HL-60 (cell line): Measurements from ENCODE around the gene TBL1XR1.

Experiments used
- DNase-seq, 2 experiments: peaks; one replicate each; pipeline ENCODE4 v3.0.0-alpha.2; 2010 to 2020; ENCODE audit warnings: low read depth in 1 of 2, low spot score in 1 of 2
- H3K27ac ChIP-seq: fragments of 250-450 bp; sonication (Bioruptor Pico); replicated peaks from 2 replicates; pipeline ENCODE4 v1.5.1; 2020; ENCODE audit warnings: mild to moderate bottlenecking, moderate library complexity
- H3K27me3 ChIP-seq: fragments of 250-450 bp; sonication (Bioruptor Pico); 2 replicates; pipeline ENCODE4 v1.5.1; 2021; ENCODE audit warnings: mild to moderate bottlenecking, moderate library complexity; ENCODE audit not compliant: insufficient read depth, poor library complexity, severe bottlenecking
- H3K4me3 ChIP-seq: replicated peaks from 2 replicates; pipeline ENCODE4 v1.5.1; 2011; ENCODE audit warnings: mild to moderate bottlenecking, control low read depth, low read length; ENCODE audit not compliant: insufficient read depth
- GABPA ChIP-seq: IDR thresholded peaks from 2 replicates; pipeline ENCODE4 v1.6.1; 2012; ENCODE audit warnings: low read depth
- POLR2AphosphoS5 ChIP-seq: IDR thresholded peaks from 2 replicates; pipeline ENCODE4 v1.6.1; 2012; ENCODE audit warnings: low read depth
- SPI1 ChIP-seq: IDR thresholded peaks from 2 replicates; pipeline ENCODE4 v1.6.1; 2012; ENCODE audit warnings: low read depth, mild to moderate bottlenecking, borderline replicate concordance
- TF ChIP-seq, protein P1 (sequence below): IDR thresholded peaks from one replicate; pipeline ENCODE4 v1.5.1; 2011; ENCODE audit warnings: low read length, control low read depth, inconsistent platforms; ENCODE audit not compliant: insufficient read depth
- TF ChIP-seq, protein P2 (sequence below): IDR thresholded peaks from 2 replicates; pipeline ENCODE4 v1.6.1; 2012; ENCODE audit warnings: low read depth; ENCODE audit not compliant: insufficient replicate concordance

TBL1XR1 gene

DNA sequence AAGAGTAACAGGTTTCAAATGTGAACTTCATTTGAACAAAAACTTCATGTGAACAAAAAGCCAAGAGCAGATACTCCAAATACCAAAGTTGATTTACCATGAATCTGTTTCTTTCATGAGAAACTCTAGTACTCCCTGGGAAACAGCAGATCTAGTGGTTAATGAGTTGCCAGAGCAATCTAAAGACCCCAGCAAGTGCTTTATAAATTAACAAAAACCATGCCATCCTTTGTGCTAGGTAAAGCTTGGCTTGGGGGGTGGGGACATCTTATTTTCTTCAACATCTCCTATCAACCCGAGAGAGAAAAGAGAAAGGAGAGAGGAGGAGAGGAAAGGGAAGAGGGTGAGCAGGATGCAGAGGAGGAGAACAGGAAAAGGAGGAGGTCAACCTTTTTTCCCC, 100.7 kb downstream of the TBL1XR1 start:
- DNase-seq: no peak
- H3K27ac ChIP-seq: no peak overlapping the region
- no peak for TF ChIP-seq POLR2AphosphoS5
- H3K27me3 ChIP-seq: no peaks in the 10 kb centered on the region
- H3K4me3 ChIP-seq: no peak overlapping the region

DNA sequence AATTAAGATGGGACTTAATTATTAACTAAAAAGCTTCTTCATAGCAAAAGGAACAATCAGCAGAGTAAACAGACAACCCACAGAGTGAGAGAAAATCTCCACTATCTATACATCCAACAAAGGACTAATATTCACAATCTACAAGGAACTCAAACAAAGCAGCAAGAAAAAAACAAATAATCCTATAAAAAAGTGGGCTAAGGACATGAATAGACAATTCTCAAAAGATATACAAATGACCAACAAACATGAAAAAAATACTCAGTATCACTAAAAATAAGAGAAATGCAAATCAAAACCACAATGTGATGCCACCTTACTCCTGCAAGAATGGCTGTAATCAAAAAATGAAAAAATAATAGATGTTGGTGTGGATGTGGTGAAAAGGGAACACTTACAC, 103.3 kb downstream of the TBL1XR1 start:
- no peaks in the 10 kb centered on the region for H3K27me3 ChIP-seq
- no peak for DNase-seq
- H3K4me3 ChIP-seq: no peak overlapping the region

DNA sequence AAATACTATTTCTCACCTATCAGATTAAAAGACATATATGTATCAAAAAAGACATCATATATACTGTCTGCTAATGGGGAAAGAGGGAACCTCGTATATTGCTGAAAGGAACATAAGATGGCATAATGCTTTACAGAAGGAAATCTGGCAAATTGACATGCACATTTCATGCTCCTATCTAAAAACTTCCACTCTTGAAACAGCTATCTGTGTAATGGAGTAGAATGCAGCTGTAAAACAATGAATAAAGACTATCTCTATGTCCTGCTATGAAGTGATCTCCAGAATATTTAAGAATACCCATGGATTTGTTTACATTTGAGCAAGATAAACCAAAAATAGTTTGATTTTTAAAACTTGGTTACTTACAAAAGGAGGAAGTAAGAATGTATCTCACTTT, 107.4 kb downstream of the TBL1XR1 start:
- Histone ChIP-seq H3K4me3 (no peak overlapping the region), H3K27ac (no peak overlapping the region), H3K27me3 (no peaks in the 10 kb centered on the region)
- no peak for TF ChIP-seq SPI1
- TF ChIP-seq POLR2AphosphoS5: no peak
- TF ChIP-seq, protein P1, sequence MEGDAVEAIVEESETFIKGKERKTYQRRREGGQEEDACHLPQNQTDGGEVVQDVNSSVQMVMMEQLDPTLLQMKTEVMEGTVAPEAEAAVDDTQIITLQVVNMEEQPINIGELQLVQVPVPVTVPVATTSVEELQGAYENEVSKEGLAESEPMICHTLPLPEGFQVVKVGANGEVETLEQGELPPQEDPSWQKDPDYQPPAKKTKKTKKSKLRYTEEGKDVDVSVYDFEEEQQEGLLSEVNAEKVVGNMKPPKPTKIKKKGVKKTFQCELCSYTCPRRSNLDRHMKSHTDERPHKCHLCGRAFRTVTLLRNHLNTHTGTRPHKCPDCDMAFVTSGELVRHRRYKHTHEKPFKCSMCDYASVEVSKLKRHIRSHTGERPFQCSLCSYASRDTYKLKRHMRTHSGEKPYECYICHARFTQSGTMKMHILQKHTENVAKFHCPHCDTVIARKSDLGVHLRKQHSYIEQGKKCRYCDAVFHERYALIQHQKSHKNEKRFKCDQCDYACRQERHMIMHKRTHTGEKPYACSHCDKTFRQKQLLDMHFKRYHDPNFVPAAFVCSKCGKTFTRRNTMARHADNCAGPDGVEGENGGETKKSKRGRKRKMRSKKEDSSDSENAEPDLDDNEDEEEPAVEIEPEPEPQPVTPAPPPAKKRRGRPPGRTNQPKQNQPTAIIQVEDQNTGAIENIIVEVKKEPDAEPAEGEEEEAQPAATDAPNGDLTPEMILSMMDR: no peak
- DNase-seq: no peak

More for the DNA sequence above, 103.3 kb downstream of the TBL1XR1 start:
- H3K27ac ChIP-seq: no peak overlapping the region
- TF ChIP-seq SPI1: no peak
- no peak for TF ChIP-seq GABPA
- TF ChIP-seq, protein P2, sequence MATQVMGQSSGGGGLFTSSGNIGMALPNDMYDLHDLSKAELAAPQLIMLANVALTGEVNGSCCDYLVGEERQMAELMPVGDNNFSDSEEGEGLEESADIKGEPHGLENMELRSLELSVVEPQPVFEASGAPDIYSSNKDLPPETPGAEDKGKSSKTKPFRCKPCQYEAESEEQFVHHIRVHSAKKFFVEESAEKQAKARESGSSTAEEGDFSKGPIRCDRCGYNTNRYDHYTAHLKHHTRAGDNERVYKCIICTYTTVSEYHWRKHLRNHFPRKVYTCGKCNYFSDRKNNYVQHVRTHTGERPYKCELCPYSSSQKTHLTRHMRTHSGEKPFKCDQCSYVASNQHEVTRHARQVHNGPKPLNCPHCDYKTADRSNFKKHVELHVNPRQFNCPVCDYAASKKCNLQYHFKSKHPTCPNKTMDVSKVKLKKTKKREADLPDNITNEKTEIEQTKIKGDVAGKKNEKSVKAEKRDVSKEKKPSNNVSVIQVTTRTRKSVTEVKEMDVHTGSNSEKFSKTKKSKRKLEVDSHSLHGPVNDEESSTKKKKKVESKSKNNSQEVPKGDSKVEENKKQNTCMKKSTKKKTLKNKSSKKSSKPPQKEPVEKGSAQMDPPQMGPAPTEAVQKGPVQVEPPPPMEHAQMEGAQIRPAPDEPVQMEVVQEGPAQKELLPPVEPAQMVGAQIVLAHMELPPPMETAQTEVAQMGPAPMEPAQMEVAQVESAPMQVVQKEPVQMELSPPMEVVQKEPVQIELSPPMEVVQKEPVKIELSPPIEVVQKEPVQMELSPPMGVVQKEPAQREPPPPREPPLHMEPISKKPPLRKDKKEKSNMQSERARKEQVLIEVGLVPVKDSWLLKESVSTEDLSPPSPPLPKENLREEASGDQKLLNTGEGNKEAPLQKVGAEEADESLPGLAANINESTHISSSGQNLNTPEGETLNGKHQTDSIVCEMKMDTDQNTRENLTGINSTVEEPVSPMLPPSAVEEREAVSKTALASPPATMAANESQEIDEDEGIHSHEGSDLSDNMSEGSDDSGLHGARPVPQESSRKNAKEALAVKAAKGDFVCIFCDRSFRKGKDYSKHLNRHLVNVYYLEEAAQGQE: no peak
- TF ChIP-seq, protein P1: no peak
- TF ChIP-seq POLR2AphosphoS5: no peak

DNA sequence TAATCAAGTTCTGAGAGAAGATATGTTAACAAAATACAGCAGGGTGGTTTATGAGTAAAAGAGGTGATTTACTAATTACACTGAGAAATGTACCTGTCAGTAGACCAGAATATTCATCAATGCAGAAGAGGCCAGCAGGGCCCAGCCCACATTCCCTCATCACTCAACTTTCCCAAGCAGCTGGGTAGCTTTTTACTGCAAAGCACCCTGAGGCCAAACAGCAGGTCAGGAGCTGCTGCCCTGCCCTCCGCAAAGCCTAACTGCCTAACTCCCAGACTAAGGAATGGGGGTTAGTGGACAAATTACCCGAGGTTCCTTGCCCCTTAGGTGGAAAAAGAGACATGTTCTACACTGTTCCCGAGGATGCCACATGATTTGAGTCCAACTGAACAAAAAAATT, 108.2 kb downstream of the TBL1XR1 start:
- TF ChIP-seq SPI1 (no peak), POLR2AphosphoS5 (no peak), GABPA (no peak)
- TF ChIP-seq, protein P1: no peak
- TF ChIP-seq, protein P2: no peak
- H3K27ac ChIP-seq: no peak overlapping the region

More for the DNA sequence above, 108.2 kb downstream of the TBL1XR1 start:
- Histone ChIP-seq H3K4me3 (no peak overlapping the region), H3K27me3 (no peaks in the 10 kb centered on the region)
- DNase-seq: no peak
